BLaER1 treated with 17β-estradiol and CSF1 and Interleukin-3, amounts not matched to agents 10 nM and 100 nM (cell line): ENCODE measurements around the gene ZNF385A.
"Not testable (repeated sequence)": the region's sequence is repeated elsewhere in the genome, so short reads cannot be mapped to it uniquely, and the experiment has no call there.

Experiments
- H3K27ac ChIP-seq, 11 experiments: shearing (Covaris generic); formaldehyde crosslinking; 2 replicates each; pipeline ENCODE4 v1.8.1; 2022
- H3K27me3 ChIP-seq, 11 experiments: shearing (Covaris generic); formaldehyde crosslinking; 2 replicates each; pipeline ENCODE4 v1.8.1; 2022
- H3K36me3 ChIP-seq, 11 experiments: shearing (Covaris generic); formaldehyde crosslinking; 2 replicates each; pipeline ENCODE4 v1.8.1; 2022
- H3K4me1 ChIP-seq, 10 experiments: shearing (Covaris generic); formaldehyde crosslinking; 2 replicates each; pipeline ENCODE4 v1.8.1; 2022
- H3K4me2 ChIP-seq, 11 experiments: shearing (Covaris generic); formaldehyde crosslinking; 2 replicates each; pipeline ENCODE4 v1.8.1; 2022
- H3K4me3 ChIP-seq, 10 experiments: shearing (Covaris generic); formaldehyde crosslinking; 2 replicates each; pipeline ENCODE4 v1.8.1; 2022
- H3K9ac ChIP-seq, 11 experiments: shearing (Covaris generic); formaldehyde crosslinking; 2 replicates each; pipeline ENCODE4 v1.8.1; 2022
- H3K9me3 ChIP-seq, 11 experiments: shearing (Covaris generic); formaldehyde crosslinking; replicated peaks in 1 of 11; 2 replicates each; pipeline ENCODE4 v1.8.1; 2022
- H4K20me1 ChIP-seq, 11 experiments: shearing (Covaris generic); formaldehyde crosslinking; 2 replicates each; pipeline ENCODE4 v1.8.1; 2022
- Cebpa-rat ChIP-seq, 11 experiments: shearing (Covaris generic); IDR thresholded peaks; 2 replicates each; pipeline ENCODE4 v1.8.1; 2022

ZNF385A gene

DNA sequence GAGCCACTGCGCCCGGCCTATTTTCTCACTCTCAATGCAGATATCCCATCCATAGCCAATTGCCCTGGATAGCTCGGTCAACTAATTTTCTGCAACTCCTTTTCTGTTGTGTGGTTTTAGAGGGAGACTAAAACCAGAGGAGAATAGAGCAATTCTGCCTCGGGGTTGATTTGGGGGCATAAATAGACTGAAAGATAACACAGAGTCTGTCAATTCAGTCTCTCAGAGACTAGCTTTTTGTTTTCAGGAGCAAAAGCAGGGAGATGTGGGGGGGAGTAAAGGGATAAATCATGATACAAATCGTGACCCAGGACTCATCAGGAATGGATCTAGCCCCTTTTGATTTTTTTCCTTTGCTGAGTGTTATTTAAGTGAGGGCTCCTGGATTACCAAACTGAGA, 53.1 kb downstream of the ZNF385A start:
- Histone ChIP-seq H3K4me1 (peaks cover 42 to 100% (median 95%) of the 10 kb centered on the region in 10 experiments), H3K9ac (peak overlapping the region in 7 of 11 experiments; percentile 17 to 58 (median 48); a peak in 8 of 22 replicates), H3K36me3 (peaks cover 5 to 37% (median 16%) of the 10 kb centered on the region in 11 experiments; a peak in 15 of 22 replicates), H3K27ac (peak overlapping the region in 9 of 11 experiments; percentile 1 to 69 (median 48); a peak in 15 of 22 replicates), H3K4me3 (peak overlapping the region in 3 of 10 experiments; percentile 11 to 41 (median 34); a peak in 3 of 20 replicates), H4K20me1 (peaks cover 0 to 5% (median 0%) of the 10 kb centered on the region in 11 experiments; a peak in 2 of 22 replicates), H3K9me3 (no peaks in the 10 kb centered on the region), H3K27me3 (no peaks in the 10 kb centered on the region), H3K4me2 (peak overlapping the region in 9 of 11 experiments; percentile 24 to 97 (median 84); a peak in 17 of 22 replicates)
- TF ChIP-seq Cebpa-rat (IDR thresholded peaks at IDR 0.05), result no peak

DNA sequence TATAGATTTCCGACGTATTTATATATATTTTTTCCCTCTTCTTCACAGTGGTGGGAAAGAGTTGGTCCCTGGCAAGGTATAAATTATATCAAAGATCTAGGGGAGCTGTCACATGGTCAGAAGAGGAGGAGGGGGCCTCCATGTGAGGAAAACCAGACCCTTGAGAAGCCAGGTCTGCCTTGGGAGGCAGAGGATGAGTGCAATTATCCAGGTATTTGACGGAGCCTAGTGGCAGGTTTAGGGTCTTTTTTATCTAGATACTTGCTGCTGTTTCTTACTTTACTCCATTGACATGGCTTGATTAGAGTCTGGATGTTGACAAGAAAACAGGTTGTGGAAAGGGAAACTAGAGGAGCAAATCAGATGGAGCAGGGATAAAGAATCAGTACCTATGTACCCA, 54.1 kb downstream of the ZNF385A start:
- peak overlapping the region in 9 of 11 experiments; percentile 2 to 58 (median 30); a peak in 12 of 22 replicates for H3K9ac ChIP-seq
- peak overlapping the region in 8 of 11 experiments; percentile 1 to 69 (median 51); a peak in 12 of 22 replicates for H3K27ac ChIP-seq
- no peak for TF ChIP-seq Cebpa-rat (IDR thresholded peaks at IDR 0.05)
- no peaks in the 10 kb centered on the region for H3K27me3 ChIP-seq
- H4K20me1 ChIP-seq, result no peaks in the 10 kb centered on the region; a peak in 1 of 22 replicates
- peaks cover 5 to 37% (median 16%) of the 10 kb centered on the region in 11 experiments; a peak in 15 of 22 replicates for H3K36me3 ChIP-seq
- H3K4me2 ChIP-seq, result peak overlapping the region in 10 of 11 experiments; percentile 22 to 97 (median 80); a peak in 18 of 22 replicates
- H3K4me1 ChIP-seq, result peaks cover 40 to 100% (median 94%) of the 10 kb centered on the region in 10 experiments
- peak overlapping the region in 4 of 10 experiments; percentile 11 to 41 (median 34); a peak in 5 of 20 replicates for H3K4me3 ChIP-seq
- no peaks in the 10 kb centered on the region for H3K9me3 ChIP-seq

- Histone ChIP-seq H3K4me2 (peak overlapping the region in 8 of 11 experiments; percentile 73 to 97 (median 86); a peak in 11 of 22 replicates), H3K4me1 (peaks cover 33 to 93% (median 87%) of the 10 kb centered on the region in 10 experiments), H3K27ac (peak overlapping the region in 5 of 11 experiments; percentile 27 to 69 (median 48); a peak in 5 of 22 replicates)
Observed at GRCh38 chr12:54329759-54330158, 54.8 kb downstream of the ZNF385A start.

DNA sequence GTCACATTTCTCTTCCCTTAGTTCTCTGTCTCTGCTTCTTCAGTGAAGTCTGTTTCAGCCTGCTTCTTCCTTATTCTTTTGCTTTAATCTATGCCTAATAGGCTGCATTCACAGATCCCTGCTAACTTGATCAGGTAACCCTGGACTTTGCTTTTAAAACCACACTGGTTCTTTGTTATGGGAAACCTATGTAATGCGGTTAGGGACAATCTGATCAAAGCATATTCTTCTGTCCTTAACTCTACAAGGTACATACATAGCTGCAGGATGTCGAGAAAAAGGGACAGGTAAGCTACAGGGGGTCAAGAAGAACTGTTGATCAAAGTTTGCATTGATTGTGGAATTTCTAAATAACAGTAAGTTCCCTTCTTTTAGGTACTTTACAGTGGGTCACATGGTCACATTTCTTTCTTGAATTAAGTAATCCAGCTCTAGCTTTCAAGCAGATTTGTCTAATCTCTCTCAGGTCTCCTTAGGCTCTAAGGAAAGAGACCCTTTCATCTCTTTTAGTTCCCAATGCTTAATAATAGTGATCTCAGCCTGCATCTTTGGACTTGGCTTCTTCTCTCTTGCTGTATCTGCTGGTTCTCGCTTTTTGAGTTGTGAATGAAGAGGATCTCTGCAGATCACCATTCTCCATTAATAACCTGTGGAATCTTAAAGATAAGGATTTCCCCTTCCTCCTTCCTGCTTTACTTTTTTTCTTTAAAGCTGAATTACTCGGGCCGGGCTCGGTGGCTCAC, 55.8 kb downstream of the ZNF385A start:
- Histone ChIP-seq H3K9me3 (no peaks in the 10 kb centered on the region), H3K4me3 (peak overlapping the region in 2 of 10 experiments; percentile 2 to 7; a peak in 2 of 20 replicates), H3K4me2 (peak overlapping the region in 10 of 11 experiments; percentile 9 to 97 (median 69); a peak in 17 of 22 replicates), H3K9ac (peak overlapping the region; percentile 16 to 61 (median 50); a peak in 20 of 22 replicates), H3K27ac (peak overlapping the region; percentile 8 to 69 (median 48); a peak in 17 of 22 replicates), H4K20me1 (no peaks in the 10 kb centered on the region; a peak in 1 of 22 replicates), H3K4me1 (peaks cover 33 to 92% (median 86%) of the 10 kb centered on the region in 10 experiments), H3K36me3 (peaks cover 5 to 37% (median 16%) of the 10 kb centered on the region in 11 experiments; a peak in 15 of 22 replicates), H3K27me3 (no peaks in the 10 kb centered on the region)
- no peak for TF ChIP-seq Cebpa-rat (IDR thresholded peaks at IDR 0.05)

More at GRCh38 chr12:54329759-54330158, 54.8 kb downstream of the ZNF385A start:
- Histone ChIP-seq H3K36me3 (peaks cover 5 to 37% (median 16%) of the 10 kb centered on the region in 11 experiments; a peak in 15 of 22 replicates), H3K27me3 (no peaks in the 10 kb centered on the region), H3K9ac (peak overlapping the region in 5 of 11 experiments; percentile 7 to 58 (median 26); a peak in 4 of 22 replicates), H3K9me3 (no peaks in the 10 kb centered on the region), H3K4me3 (no peak overlapping the region), H4K20me1 (no peaks in the 10 kb centered on the region; a peak in 1 of 22 replicates)
- TF ChIP-seq Cebpa-rat (IDR thresholded peaks at IDR 0.05), result no peak

GRCh38 chr12:54325442-54326109, 59.0 kb downstream of the ZNF385A start:
- Histone ChIP-seq H3K4me2 (peak overlapping the region; percentile 71 to 97 (median 81)), H3K4me3 (peak overlapping the region; percentile 63 to 87 (median 76)), H3K9ac (peak overlapping the region; percentile 84 to 95 (median 88)), H3K27ac (peak overlapping the region; percentile 68 to 95 (median 88)), H3K36me3 (peaks cover 4 to 28% (median 10%) of the 10 kb centered on the region in 11 experiments; a peak in 12 of 22 replicates), H3K4me1 (peaks cover 40 to 84% (median 74%) of the 10 kb centered on the region in 10 experiments)
- not testable (repeated sequence) for H3K27me3 ChIP-seq, H3K9me3 ChIP-seq, H4K20me1 ChIP-seq

DNA sequence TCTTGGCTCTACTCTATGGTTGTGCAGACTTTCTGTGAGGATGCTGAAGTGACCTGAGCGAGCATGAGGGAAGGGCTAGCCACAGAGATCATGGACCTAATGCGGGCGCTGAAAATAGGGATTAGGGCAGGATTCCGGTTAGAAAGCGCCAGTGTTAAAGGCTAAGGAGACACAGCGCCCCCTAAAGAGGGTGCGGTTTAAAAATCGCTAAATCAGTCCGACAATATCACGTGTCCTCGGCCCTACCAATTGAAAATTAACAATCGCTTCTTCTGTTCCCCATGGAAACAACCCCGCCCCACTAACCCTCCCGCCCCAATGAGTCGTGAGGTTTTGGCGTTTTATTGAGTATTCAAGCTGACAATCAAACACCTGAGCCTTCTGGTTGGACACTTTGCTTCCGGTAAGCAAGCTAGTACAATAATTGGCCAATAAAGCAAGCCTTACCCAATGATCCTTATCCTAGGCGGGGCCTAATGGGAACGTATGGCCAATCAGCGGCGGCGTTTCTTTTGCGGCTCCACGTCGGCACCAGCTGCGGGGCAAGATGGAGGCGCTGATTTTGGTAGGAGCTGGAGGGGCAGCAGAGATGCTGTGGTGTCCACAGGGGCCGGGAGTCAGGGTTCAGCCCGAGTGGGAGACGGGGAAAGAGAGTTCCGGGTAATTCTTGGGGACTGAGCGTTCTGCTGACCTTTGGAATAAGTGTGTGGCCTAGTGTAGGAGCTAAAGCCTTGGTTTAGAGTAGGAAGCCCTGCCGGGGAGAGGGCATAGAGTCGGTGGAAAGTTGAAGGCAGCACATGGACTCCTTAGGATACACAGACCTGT, 59.7 kb downstream of the ZNF385A start, which contains the start of gene COPZ1:
Gene COPZ1, plus strand, starts transcription at position 515 of the 825 bp plus-strand sequence. Its CDS starts 33 bp downstream, at position 548.
- Histone ChIP-seq H3K27me3 (no peaks in the 10 kb centered on the region), H3K9ac (peak within 1 kb of the TSS; percentile 84 to 95 (median 88)), H3K4me2 (peak within 1 kb of the TSS; percentile 71 to 97 (median 81)), H3K4me1 (peaks cover 40 to 81% (median 66%) of the 10 kb centered on the region in 10 experiments), H3K27ac (peak within 1 kb of the TSS; percentile 68 to 95 (median 88)), H3K9me3 (no peaks in the 10 kb centered on the region), H3K36me3 (peaks cover 4 to 24% (median 8%) of the 10 kb centered on the region in 11 experiments; a peak in 11 of 22 replicates), H4K20me1 (no peaks in the 10 kb centered on the region), H3K4me3 (peak within 1 kb of the TSS; percentile 63 to 87 (median 76))
- no peak for TF ChIP-seq Cebpa-rat (IDR thresholded peaks at IDR 0.05)

GRCh38 chr12:54321363-54321762, 63.2 kb downstream of the ZNF385A start:
- Histone ChIP-seq H3K36me3 (no peaks in the 10 kb centered on the region), H3K4me2 (no peak overlapping the region), H3K27me3 (no peaks in the 10 kb centered on the region), H3K4me1 (peaks cover 22 to 66% (median 37%) of the 10 kb centered on the region in 10 experiments), H3K27ac (peak overlapping the region in 1 of 11 experiments; percentile 3; a peak in 1 of 22 replicates), H3K4me3 (no peak overlapping the region), H3K9ac (no peak overlapping the region), H3K9me3 (no peaks in the 10 kb centered on the region), H4K20me1 (no peaks in the 10 kb centered on the region)
- no peak for TF ChIP-seq Cebpa-rat (IDR thresholded peaks at IDR 0.05)
